ENCODE data around the gene EIF2D.

- TF ChIP-seq CTCF (IDR thresholded peaks at IDR 0.05; ENCODE audit: control extremely low read depth in 1 of 3, insufficient read depth in 1 of 3, low read depth in 1 of 3, low read length in 3 of 3) (no peak), POLR2AphosphoS5 (IDR thresholded peaks at IDR 0.05; ENCODE audit: low read depth, low read length) (no peak)
Measured at GRCh38 chr1:206651958-206652890, 40.0 kb upstream of the EIF2D start.

Measured in H1 (cell line).